ENCODE data around the gene DAZ3. TPM values are rescaled to one million over a fixed set of nuclear protein-coding genes. Genes with fewer than 3 reads are reported as not detected.

DAZ3 gene, protein sequence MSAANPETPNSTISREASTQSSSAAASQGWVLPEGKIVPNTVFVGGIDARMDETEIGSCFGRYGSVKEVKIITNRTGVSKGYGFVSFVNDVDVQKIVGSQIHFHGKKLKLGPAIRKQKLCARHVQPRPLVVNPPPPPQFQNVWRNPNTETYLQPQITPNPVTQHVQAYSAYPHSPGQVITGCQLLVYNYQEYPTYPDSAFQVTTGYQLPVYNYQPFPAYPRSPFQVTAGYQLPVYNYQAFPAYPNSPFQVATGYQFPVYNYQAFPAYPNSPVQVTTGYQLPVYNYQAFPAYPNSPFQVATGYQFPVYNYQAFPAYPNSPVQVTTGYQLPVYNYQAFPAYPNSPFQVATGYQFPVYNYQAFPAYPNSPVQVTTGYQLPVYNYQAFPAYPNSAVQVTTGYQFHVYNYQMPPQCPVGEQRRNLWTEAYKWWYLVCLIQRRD
- not detected in 2 replicates for total RNA-seq (2014; rRNA removed; shearing (Covaris generic))

GRCh38 chrY:24813293-24813692, at the start of gene DAZ3:
Gene DAZ3 (minus strand): TSS chrY:24813393. CDS start chrY:24813185, 208 bp downstream.

DNA sequence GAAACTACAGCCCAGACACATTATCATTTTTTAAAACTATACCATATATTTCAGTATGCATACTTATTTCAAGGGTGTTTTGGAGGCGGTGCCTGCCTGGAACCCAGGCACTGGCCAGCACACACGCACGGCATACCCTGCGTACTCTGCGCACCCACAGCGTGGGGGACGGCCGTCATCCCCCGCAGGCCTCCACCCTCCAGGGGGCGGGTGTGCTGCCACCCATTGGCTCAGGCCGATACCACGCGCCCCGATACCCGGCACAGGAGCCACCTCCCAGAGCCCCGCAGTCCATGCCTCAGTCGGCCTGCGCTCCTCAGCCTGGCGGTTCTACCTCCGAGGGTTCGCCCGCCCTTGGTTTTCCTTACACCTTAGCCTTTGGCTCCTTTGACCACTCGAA, 20.4 kb upstream of the DAZ3 start, which contains the start of gene DAZ4:
Gene DAZ4, plus strand, starts transcription at position 301 of the 400 bp plus-strand sequence. CDS start 208 bp downstream, outside the sequence.

Other genes with a start within 250 kb of the DAZ3 start
- not detected in 2 replicates for gene BPY2B, start 195.4 kb downstream of the DAZ3 start, total RNA-seq (2014; rRNA removed; shearing (Covaris generic))
- not detected in 2 replicates for gene DAZ4, start 20.5 kb upstream of the DAZ3 start, total RNA-seq (2014; rRNA removed; shearing (Covaris generic))
- gene BPY2C, start 238.7 kb upstream of the DAZ3 start, total RNA-seq (2014; rRNA removed; shearing (Covaris generic)): not detected in 2 replicates